HG03095 (cell line): ENCODE measurements around the gene CPSF3.

Experiments used
- ATAC-seq: cut with Tn5 transposase; IDR thresholded peaks from one replicate; pipeline ENCODE4 v1.9.1; 2021; ENCODE audit warnings: moderate library complexity; ENCODE audit not compliant: unreplicated experiment

CPSF3 gene

GRCh38 chr2:9416962-9417316 lies 6.5 kb upstream of the CPSF3 start:
- ATAC-seq: no peak

GRCh38 chr2:9417725-9418124 lies 5.7 kb upstream of the CPSF3 start:
- ATAC-seq: no peak

DNA sequence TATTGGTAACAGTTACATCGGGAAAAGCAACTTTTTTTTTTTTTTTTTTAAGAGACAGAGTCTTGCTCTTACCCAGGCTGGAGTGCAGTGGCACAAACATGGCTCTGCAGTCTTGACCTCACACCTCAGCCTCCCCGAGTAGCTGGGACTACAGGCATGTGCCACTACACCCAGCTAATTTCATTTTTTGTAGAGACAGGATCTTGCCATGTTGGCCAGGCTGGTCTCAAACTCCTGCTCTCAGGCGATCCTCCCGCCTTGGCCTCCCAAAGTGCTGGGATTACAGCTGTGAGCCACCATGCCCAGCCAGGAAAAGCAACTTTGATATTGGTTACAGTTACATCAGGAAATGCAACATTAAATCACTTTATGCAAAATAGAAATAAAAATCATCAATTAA lies 4.7 kb upstream of the CPSF3 start:
- ATAC-seq: no peak

DNA sequence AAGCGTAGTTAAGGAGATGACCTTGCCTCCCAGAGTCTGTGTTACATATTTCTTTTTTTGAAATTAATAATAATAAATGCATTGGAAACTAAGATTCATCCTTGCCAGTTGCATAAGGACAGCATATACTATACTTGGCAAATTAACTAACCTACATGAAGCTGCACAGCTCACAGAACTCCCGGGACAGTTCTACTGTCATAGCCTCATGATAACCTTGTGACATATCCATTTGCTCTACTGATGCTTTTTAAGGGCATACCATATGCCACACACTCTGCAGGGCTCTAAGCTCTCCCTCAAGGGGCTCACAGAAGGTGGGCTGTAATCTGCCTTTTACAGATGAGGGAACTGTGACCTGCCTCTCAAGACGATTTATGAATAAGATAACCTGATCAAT lies 3.9 kb upstream of the CPSF3 start:
- no peak for ATAC-seq

GRCh38 chr2:9420495-9420894 lies 3.0 kb upstream of the CPSF3 start:
- ATAC-seq: no peak

- ATAC-seq: peak; percentile 35
Measured at GRCh38 chr2:9422321-9423099, 944 bp upstream of the CPSF3 start.

DNA sequence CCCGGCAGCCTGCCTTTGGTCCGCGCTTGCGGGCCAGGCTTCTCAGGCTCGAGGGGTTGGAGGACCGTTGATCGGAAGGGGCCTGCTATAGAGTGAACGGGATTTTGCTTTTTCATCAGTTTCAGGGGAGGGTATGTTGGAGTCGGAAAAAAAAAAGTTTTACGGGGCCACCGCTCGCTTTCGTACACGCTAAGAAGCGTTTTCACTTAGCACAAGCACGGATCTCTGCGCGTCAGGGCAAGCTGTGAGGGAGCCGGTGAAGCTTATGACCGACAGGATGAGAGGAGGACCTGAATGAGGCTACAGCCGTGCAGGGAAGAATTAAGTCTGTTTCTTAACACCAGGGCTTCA lies 443 bp downstream of the CPSF3 start:
- peak; percentile 12 for ATAC-seq

- no peak for ATAC-seq
Measured at GRCh38 chr2:9424447-9425164, 1.2 kb downstream of the CPSF3 start.

GRCh38 chr2:9428965-9429577 lies 5.6 kb downstream of the CPSF3 start:
- no peak for ATAC-seq

DNA sequence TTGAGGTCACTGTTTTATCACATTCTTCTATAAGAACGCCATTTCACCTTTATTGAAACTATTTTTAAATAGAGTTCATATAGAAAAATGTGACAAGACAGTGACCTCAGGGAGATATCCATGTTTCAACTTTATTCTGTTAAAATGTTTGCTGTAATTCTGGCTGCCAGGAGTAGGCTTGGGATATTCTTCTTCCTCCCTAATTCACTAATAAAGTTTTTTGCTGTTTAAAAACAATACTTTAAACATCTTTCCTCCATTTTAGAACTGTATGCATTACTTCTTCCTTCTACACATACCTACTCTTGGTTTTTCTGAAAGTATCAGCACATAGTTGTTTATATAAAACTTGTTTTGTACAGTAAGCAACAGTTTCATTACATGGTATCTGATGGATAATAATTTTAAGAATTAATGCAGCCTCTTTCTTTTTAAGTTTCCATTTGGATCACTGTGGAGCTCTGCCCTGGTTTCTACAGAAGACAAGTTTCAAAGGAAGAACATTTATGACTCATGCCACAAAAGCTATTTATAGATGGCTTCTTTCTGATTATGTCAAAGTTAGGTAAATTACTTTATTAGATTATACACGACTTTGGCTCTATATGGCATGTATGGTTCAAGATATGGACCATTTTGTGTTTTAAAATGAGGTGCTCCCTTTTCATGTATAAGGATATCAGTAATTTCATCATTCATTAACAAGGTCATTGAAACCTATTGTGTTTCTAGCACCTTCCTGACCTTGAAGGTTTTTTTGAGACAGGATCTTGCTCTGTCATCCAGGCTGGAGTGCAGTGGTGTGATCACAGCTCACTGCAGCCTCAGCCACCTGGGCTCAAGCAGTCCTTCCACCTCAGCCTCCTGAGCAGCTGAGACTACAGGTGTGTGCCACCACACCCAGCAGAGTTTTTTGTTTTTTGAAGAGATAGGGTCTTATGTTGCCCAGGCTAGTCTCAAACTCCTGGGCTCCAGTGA lies 7.2 kb downstream of the CPSF3 start:
- ATAC-seq: no peak

GRCh38 chr2:9434489-9434888 lies 11.0 kb downstream of the CPSF3 start:
- no peak for ATAC-seq

GRCh38 chr2:9439536-9439935 lies 16.1 kb downstream of the CPSF3 start:
- ATAC-seq: no peak

GRCh38 chr2:9440058-9440727 lies 16.7 kb downstream of the CPSF3 start:
- ATAC-seq: no peak

GRCh38 chr2:9441556-9441955 lies 18.1 kb downstream of the CPSF3 start:
- no peak for ATAC-seq

DNA sequence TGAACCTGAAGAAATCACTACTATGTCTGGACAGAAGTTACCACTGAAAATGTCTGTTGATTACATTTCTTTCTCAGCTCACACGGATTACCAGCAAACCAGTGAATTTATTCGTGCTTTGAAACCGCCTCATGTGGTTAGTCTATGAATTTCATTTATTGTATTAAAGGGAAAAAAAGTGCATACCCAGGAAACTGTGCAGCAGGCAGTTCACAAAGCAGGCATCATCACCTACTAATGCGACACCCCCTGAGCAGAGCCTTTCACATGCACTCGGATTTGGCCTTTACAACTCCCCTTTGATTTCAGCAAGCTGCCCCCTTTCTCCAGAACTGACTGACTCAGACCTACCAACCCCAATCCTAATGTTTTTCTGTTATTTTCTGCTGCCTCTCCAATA lies 20.1 kb downstream of the CPSF3 start:
- ATAC-seq: no peak

GRCh38 chr2:9445089-9445488 lies 21.6 kb downstream of the CPSF3 start:
- ATAC-seq: no peak

- ATAC-seq: no peak
Measured at GRCh38 chr2:9451231-9451630, 27.8 kb downstream of the CPSF3 start.

DNA sequence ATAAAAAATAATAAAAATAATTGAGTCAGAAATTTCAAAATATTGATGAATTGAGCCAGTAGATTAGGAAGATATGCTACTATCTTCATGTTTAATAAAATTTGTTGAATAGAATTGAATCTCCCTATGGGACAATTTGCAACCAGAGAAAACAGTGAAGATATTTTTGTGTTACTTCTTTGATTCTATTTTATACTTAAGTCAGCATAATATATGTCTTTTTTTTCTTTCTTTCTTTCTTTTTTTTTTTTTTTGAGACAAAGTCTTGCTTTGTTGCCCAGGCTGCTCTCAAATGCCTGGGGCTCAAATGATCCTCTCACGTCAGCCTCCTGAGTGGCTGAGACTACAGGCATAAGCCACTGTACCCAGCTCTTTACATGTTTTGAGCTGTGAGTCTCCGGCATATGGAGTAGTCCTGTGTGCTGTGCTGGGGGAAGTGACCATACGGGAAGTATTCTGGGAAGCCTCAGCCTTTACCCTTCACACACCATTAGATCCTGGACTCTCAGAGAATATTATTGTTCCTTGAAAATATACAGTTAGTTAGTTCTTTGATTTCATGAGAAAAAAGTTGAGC lies 37.1 kb downstream of the CPSF3 start:
- no peak for ATAC-seq

GRCh38 chr2:9461079-9461478 lies 37.6 kb downstream of the CPSF3 start:
- no peak for ATAC-seq

GRCh38 chr2:9462313-9462712 lies 38.9 kb downstream of the CPSF3 start:
- ATAC-seq: no peak
